Gastroesophageal sphincter (tissue), 3 donors: Measurements from ENCODE around the gene HAO2.

ENCODE experiments used
- CTCF ChIP-seq, 4 experiments: fragments of 200-600 bp in 2 of 4; fragments of 450-650 bp in 2 of 4; sonication (generic) in 1 of 4; IDR thresholded peaks; one replicate each; pipeline ENCODE4 v1.5.1; 2017 to 2019; ENCODE audit warnings: antibody characterized with exemption in 4 of 4, mild to moderate bottlenecking in 2 of 4, moderate library complexity in 2 of 4
- POLR2A ChIP-seq, 2 donors: fragments of 450-650 bp; IDR thresholded peaks; one replicate each; pipeline ENCODE4 v1.6.1; 2017; ENCODE audit warnings: antibody characterized with exemption in 2 of 2, mild to moderate bottlenecking in 2 of 2, moderate library complexity in 1 of 2
- POLR2AphosphoS5 ChIP-seq: sonication (generic); formaldehyde crosslinking; IDR thresholded peaks from one replicate; pipeline ENCODE4 v1.6.1; 2017; ENCODE audit warnings: antibody characterized with exemption

- TF ChIP-seq POLR2AphosphoS5, result no peak
- no peak for TF ChIP-seq CTCF (IDR thresholded peaks at IDR 0.05)
- TF ChIP-seq POLR2A (IDR thresholded peaks at IDR 0.05), result no peak
These were observed 7.4 kb upstream of the HAO2 start for GRCh38 chr1:119361205-119361604.
